Liver (tissue), 10 donors: ENCODE results near the gene BTNL9. TPM values are rescaled to one million over a fixed set of nuclear protein-coding genes. Genes with fewer than 3 reads are reported as not detected.

Experiments
- DNase-seq: peaks from one replicate; pipeline ENCODE4 v3.0.0-alpha.2; 2017; ENCODE audit warnings: low spot score
- H3K27ac ChIP-seq, 2 donors: one replicate each; pipeline ENCODE4 v1.7.0; 2013; ENCODE audit warnings: inconsistent platforms in 2 of 2, low read length in 2 of 2, control low read depth in 1 of 2, low read depth in 1 of 2, mild to moderate bottlenecking in 1 of 2
- H3K27me3 ChIP-seq, 4 donors: one replicate each; pipeline versions ENCODE4 v1.6.1 to v1.7.0; 2013; ENCODE audit warnings: low read length in 3 of 4, inconsistent platforms in 1 of 4, mild to moderate bottlenecking in 1 of 4, moderate library complexity in 1 of 4; ENCODE audit not compliant: control insufficient read depth in 4 of 4, insufficient read depth in 4 of 4
- H3K36me3 ChIP-seq, 4 donors: one replicate each; pipeline versions ENCODE4 v1.6.1 to v1.7.0; 2013; ENCODE audit warnings: low read length in 3 of 4, mild to moderate bottlenecking in 3 of 4, low read depth in 1 of 4, moderate library complexity in 1 of 4; ENCODE audit not compliant: control insufficient read depth in 4 of 4, insufficient read depth in 3 of 4
- H3K4me1 ChIP-seq, 4 donors: one replicate each; pipeline versions ENCODE4 v1.6.1 to v1.7.0; 2013; ENCODE audit warnings: low read length in 3 of 4, mild to moderate bottlenecking in 3 of 4, moderate library complexity in 1 of 4; ENCODE audit not compliant: control insufficient read depth in 4 of 4, insufficient read depth in 4 of 4
- H3K4me3 ChIP-seq, 3 donors: one replicate each; pipeline versions ENCODE4 v1.6.1 to v1.7.0; 2013; ENCODE audit warnings: low read length in 3 of 3, control low read depth in 1 of 3, low read depth in 1 of 3, mild to moderate bottlenecking in 1 of 3
- H3K9ac ChIP-seq, 2 donors: one replicate each; pipeline ENCODE4 v1.7.0; 2013; ENCODE audit warnings: low read length in 2 of 2, mild to moderate bottlenecking in 2 of 2, moderate library complexity in 2 of 2, control low read depth in 1 of 2, low read depth in 1 of 2
- H3K9me3 ChIP-seq, 4 donors: one replicate each; pipeline versions ENCODE4 v1.6.1 to v1.7.0; 2013; ENCODE audit warnings: low read length in 3 of 4; ENCODE audit not compliant: control insufficient read depth in 4 of 4
- ATF3 ChIP-seq: IDR thresholded peaks from 2 replicates; pipeline ENCODE4 v1.6.1; 2016; ENCODE audit warnings: antibody characterized with exemption
- CTCF ChIP-seq: fragments of 150-350 bp; IDR thresholded peaks from 2 replicates; pipeline ENCODE4 v1.5.1; 2017; ENCODE audit warnings: improper control_type of control experiment, low read depth, low read length; ENCODE audit not compliant: missing input control
- EGR1 ChIP-seq, 2 donors: IDR thresholded peaks; 2 replicates each; pipeline ENCODE4 v1.6.1; 2016 to 2018; ENCODE audit warnings: antibody characterized with exemption in 2 of 2, low read depth in 2 of 2
- FOXA1 ChIP-seq: IDR thresholded peaks from 2 replicates; pipeline ENCODE4 v1.6.1; 2016; ENCODE audit warnings: antibody characterized with exemption
- GABPA ChIP-seq, 2 donors: IDR thresholded peaks in 1 of 2; conservative IDR thresholded peaks in 1 of 2; 2 replicates each; pipeline ENCODE4 v1.6.1; 2016; ENCODE audit warnings: antibody characterized with exemption in 2 of 2, mild to moderate bottlenecking in 1 of 2, moderate library complexity in 1 of 2
- HNF4G ChIP-seq: IDR thresholded peaks from 2 replicates; pipeline ENCODE4 v1.6.1; 2016; ENCODE audit warnings: antibody characterized with exemption
- JUND ChIP-seq, 2 donors: IDR thresholded peaks; 2 replicates each; pipeline ENCODE4 v1.6.1; 2016; ENCODE audit warnings: antibody characterized with exemption in 2 of 2
- RAD21 ChIP-seq, 2 donors: IDR thresholded peaks; 2 replicates each; pipeline ENCODE4 v1.6.1; 2016; ENCODE audit warnings: antibody characterized with exemption in 2 of 2, mild to moderate bottlenecking in 2 of 2
- REST ChIP-seq: IDR thresholded peaks from 2 replicates; pipeline ENCODE4 v1.6.1; 2016; ENCODE audit warnings: antibody characterized with exemption, mild to moderate bottlenecking
- SP1 ChIP-seq: IDR thresholded peaks from 2 replicates; pipeline ENCODE4 v1.6.1; 2018; ENCODE audit warnings: antibody characterized with exemption, mild to moderate bottlenecking
- TAF1 ChIP-seq: conservative IDR thresholded peaks from 2 replicates; pipeline ENCODE4 v1.6.1; 2016; ENCODE audit warnings: antibody characterized with exemption, mild to moderate bottlenecking
- WGBS: extraction: QIAGEN DNeasy Blood & Tissue Kit; methylation state at CpG from one replicate; pipeline ENCODE4 v1.1.7; 2013; 5-methylcytosine and 5-hydroxymethylcytosine counted together
- polyA plus RNA-seq, 2 donors: library from polyadenylated mRNA; stranded (reverse) in 1 of 2; unstranded in 1 of 2; fragments of 200-250 nt in 1 of 2; fragments of >200 nt in 1 of 2; fragmentation: Nextera tagmentation in 1 of 2; extraction: Ambion mirVana in 1 of 2; gene quantifications; one replicate each; pipeline versions ENCODE4 v1.2.1 to v1.2.3, GENCODE V29; 2013 to 2015
- small RNA-seq: library from RNA; depleted of rRNA; stranded (forward); fragments of <200 nt; gene quantifications from one replicate; pipeline ENCODE3, GENCODE V24; 2014
- total RNA-seq, 2 donors: library from RNA; depleted of rRNA; stranded (reverse); fragments of >200 nt; gene quantifications; one replicate each; pipeline ENCODE4 v1.2.3, GENCODE V29; 2014
- donor health status: healthy.
- donor health status: healthy.
- donor health status: healthy.
- donor health status: healthy.
- donor health status: healthy.

BTNL9 gene
- total and polyA plus RNA-seq, 4 donors, result 1.4 to 12.0 (median 4.7) TPM

GRCh38 chr5:181111010-181111409, 70.9 kb downstream of the BTNL9 start:
- peaks cover 0 to 5% (median under 1%) of the 10 kb centered on the region in 4 donors for H3K27me3 ChIP-seq
- DNase-seq, result no peak
- 92% methylated on average over 5 of the region's 5 CpGs for WGBS

More at GRCh38 chr5:181111010-181111409, 70.9 kb downstream of the BTNL9 start:
- Histone ChIP-seq H3K4me1 (no peaks in the 10 kb centered on the region), H3K4me3 (no peak overlapping the region), H3K36me3 (no peaks in the 10 kb centered on the region), H3K9me3 (peaks cover 0 to 3% (median 1%) of the 10 kb centered on the region in 4 donors), H3K27ac (no peak overlapping the region), H3K9ac (no peak overlapping the region)
- TF ChIP-seq FOXA1 (no peak), RAD21 (IDR thresholded peaks at IDR 0.05) (no peak), REST (no peak), CTCF (no peak), EGR1 (IDR thresholded peaks at IDR 0.05; ENCODE audit: low read depth in 2 of 2) (no peak), ATF3 (no peak), TAF1 (no peak), GABPA (IDR thresholded peaks at IDR 0.05 in 1 of 2, conservative IDR thresholded peaks at IDR 0.05 in 1 of 2) (no peak), SP1 (no peak), HNF4G (no peak), JUND (IDR thresholded peaks at IDR 0.05) (no peak)

Small RNA genes within 50 kb of the gene (small RNA-seq; reads per million reads assigned to genes)
- gene MIR8089, result not detected
- not detected for gene RNU6-1036P

Other genes with a start within 250 kb of the BTNL9 start
- gene MGAT1, start 237.5 kb upstream of the BTNL9 start, total RNA-seq, result 100 to 1,000 TPM in 1 of 2 donors, 10 to 100 TPM in 1; 73.6 to 122 TPM
- 100 to 1,000 TPM in 1 of 2 donors, 10 to 100 TPM in 1; 73.0 to 125 TPM for gene MGAT1, start 237.5 kb upstream of the BTNL9 start, polyA plus RNA-seq
- gene ZFP62, start 179.0 kb upstream of the BTNL9 start, total RNA-seq, result 1 to 10 TPM; 7.9 to 8.8 TPM
- 1 to 10 TPM; 3.4 to 3.5 TPM for gene ZFP62, start 179.0 kb upstream of the BTNL9 start, polyA plus RNA-seq
- under 1 TPM; 0.14 to 0.67 TPM for gene BTNL8, start 141.1 kb upstream of the BTNL9 start, total RNA-seq
- gene BTNL8, start 141.1 kb upstream of the BTNL9 start, polyA plus RNA-seq, result under 1 TPM; 0.49 to 0.63 TPM
- under 1 TPM in 1 of 2 donors, not detected in 1; 0.19 TPM for gene BTNL3, start 51.4 kb upstream of the BTNL9 start, total RNA-seq
- under 1 TPM in 1 of 2 donors, not detected in 1; 0.08 TPM for gene BTNL3, start 51.4 kb upstream of the BTNL9 start, polyA plus RNA-seq
- gene OR2V1, start 90.9 kb downstream of the BTNL9 start, total RNA-seq, result not detected
- gene OR2V1, start 90.9 kb downstream of the BTNL9 start, polyA plus RNA-seq, result not detected
- gene OR2V2, start 107.3 kb downstream of the BTNL9 start, total RNA-seq, result not detected
- gene OR2V2, start 107.3 kb downstream of the BTNL9 start, polyA plus RNA-seq, result not detected
- under 1 TPM in 1 of 2 donors, not detected in 1; 0.50 TPM for gene TRIM7, start 164.9 kb downstream of the BTNL9 start, total RNA-seq
- gene TRIM7, start 164.9 kb downstream of the BTNL9 start, polyA plus RNA-seq, result under 1 TPM; 0.10 to 0.14 TPM
- 10 to 100 TPM in 1 of 2 donors, 1 to 10 TPM in 1; 9.6 to 12.3 TPM for gene TRIM41, start 183.0 kb downstream of the BTNL9 start, total RNA-seq
- 10 to 100 TPM in 1 of 2 donors, 1 to 10 TPM in 1; 2.8 to 14.1 TPM for gene TRIM41, start 183.0 kb downstream of the BTNL9 start, polyA plus RNA-seq
- gene RACK1, start 203.6 kb downstream of the BTNL9 start, total RNA-seq, result 1,000 to 10,000 TPM in 1 of 2 donors, 100 to 1,000 TPM in 1; 967 to 2,255 TPM
- 100 to 1,000 TPM; 310 to 913 TPM for gene RACK1, start 203.6 kb downstream of the BTNL9 start, polyA plus RNA-seq
- 10 to 100 TPM in 1 of 2 donors, 1 to 10 TPM in 1; 8.7 to 11.4 TPM for gene TRIM52, start 220.9 kb downstream of the BTNL9 start, total RNA-seq
- gene TRIM52, start 220.9 kb downstream of the BTNL9 start, polyA plus RNA-seq, result 1 to 10 TPM; 2.8 to 3.9 TPM